ENCODE data around the gene GRAMD2B.

DNA sequence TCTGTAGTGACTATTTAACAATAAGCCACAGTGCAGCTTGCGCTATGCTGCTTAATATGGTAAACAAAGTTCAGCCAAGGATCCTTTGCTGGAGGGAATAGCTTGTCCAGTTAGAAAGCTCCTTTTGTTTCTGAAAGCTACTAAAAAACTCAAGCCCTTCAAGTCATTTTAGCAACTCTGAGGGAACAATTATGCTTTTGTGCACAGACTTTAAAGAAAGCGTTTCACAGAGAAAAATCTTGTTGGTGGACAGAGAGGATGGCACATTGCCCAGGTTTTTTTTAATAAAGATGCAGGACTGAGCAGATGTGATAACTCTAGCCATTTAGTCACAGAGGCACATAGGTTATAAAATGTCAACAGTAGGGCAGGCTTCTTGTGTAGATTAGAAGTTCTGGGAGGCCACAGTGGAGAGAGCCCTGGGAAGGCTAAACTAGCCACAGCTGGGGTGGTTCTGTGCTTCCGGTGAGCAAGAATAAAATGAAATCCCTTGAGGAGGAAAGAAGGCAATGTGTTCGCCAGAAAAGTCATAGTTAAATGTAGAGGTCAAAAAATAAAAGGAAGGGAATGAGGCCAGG is 108.4 kb downstream of the GRAMD2B start:
- TF ChIP-seq, protein P1, sequence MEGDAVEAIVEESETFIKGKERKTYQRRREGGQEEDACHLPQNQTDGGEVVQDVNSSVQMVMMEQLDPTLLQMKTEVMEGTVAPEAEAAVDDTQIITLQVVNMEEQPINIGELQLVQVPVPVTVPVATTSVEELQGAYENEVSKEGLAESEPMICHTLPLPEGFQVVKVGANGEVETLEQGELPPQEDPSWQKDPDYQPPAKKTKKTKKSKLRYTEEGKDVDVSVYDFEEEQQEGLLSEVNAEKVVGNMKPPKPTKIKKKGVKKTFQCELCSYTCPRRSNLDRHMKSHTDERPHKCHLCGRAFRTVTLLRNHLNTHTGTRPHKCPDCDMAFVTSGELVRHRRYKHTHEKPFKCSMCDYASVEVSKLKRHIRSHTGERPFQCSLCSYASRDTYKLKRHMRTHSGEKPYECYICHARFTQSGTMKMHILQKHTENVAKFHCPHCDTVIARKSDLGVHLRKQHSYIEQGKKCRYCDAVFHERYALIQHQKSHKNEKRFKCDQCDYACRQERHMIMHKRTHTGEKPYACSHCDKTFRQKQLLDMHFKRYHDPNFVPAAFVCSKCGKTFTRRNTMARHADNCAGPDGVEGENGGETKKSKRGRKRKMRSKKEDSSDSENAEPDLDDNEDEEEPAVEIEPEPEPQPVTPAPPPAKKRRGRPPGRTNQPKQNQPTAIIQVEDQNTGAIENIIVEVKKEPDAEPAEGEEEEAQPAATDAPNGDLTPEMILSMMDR (conservative IDR thresholded peaks at IDR 0.05; ENCODE audit: low read depth, low read length) = no peak
- TF ChIP-seq EZH2phosphoT487 (IDR thresholded peaks at IDR 0.05; ENCODE audit: borderline replicate concordance, low read length) (no peak), EZH2 (IDR thresholded peaks at IDR 0.05; ENCODE audit: low read length, unreplicated experiment) (no peak)
